ENCODE measurements around the gene DLK2. TPM values are rescaled to one million over a fixed set of nuclear protein-coding genes. Genes with fewer than 3 reads are reported as not detected.

Gene DLK2
- total RNA-seq, 1 donor from 2014 or later, result not detected

DNA sequence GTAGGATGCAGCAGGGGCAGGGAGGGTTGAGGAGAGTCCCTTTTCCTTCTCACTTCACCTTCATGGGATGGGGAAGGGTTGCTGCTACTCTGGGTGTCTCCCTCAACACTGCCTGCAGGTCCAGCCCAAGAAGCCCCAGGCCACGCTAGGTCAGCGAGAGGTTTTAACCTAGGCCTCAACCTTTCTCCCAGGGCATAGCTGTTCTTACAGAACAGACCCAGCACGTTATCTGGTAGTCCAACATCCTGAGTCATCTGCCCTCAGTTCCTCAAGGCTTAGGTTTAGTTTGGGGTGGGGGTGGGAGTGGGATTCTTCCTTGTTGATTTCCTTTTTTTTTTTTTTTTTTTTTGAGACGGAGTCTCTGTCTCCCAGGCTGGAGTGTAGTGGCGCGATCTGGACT lies 39.0 kb upstream of the DLK2 start:
- Histone ChIP-seq H3K4me3 (no peak overlapping the region), H3K36me3 (no peaks in the 10 kb centered on the region), H3K4me2 (no peak overlapping the region), H3F3A (ENCODE audit: low read depth) (no peaks in the 10 kb centered on the region), H4K20me1 (ENCODE audit: low read depth) (peaks cover 33% of the 10 kb centered on the region), H3K9ac (no peak overlapping the region), H3K9me3 (ENCODE audit: low read depth) (no peaks in the 10 kb centered on the region), H3K27me3 (no peaks in the 10 kb centered on the region), H2AFZ (replicated peaks) (no peak overlapping the region), H3K79me2 (ENCODE audit: low read depth) (peaks cover 5% of the 10 kb centered on the region), H3K4me1 (peaks cover 11% of the 10 kb centered on the region), H3K27ac (no peak overlapping the region)
- H3K27ac Mint-ChIP-seq, result no peak overlapping the region
- H3K27me3 Mint-ChIP-seq (ENCODE audit: insufficient read depth, low read depth), result peaks cover 6% of the 10 kb centered on the region
- TF ChIP-seq EZH2 (IDR thresholded peaks at IDR 0.05) (no peak), EZH2phosphoT487 (IDR thresholded peaks at IDR 0.05) (no peak)
- TF ChIP-seq, protein P1, sequence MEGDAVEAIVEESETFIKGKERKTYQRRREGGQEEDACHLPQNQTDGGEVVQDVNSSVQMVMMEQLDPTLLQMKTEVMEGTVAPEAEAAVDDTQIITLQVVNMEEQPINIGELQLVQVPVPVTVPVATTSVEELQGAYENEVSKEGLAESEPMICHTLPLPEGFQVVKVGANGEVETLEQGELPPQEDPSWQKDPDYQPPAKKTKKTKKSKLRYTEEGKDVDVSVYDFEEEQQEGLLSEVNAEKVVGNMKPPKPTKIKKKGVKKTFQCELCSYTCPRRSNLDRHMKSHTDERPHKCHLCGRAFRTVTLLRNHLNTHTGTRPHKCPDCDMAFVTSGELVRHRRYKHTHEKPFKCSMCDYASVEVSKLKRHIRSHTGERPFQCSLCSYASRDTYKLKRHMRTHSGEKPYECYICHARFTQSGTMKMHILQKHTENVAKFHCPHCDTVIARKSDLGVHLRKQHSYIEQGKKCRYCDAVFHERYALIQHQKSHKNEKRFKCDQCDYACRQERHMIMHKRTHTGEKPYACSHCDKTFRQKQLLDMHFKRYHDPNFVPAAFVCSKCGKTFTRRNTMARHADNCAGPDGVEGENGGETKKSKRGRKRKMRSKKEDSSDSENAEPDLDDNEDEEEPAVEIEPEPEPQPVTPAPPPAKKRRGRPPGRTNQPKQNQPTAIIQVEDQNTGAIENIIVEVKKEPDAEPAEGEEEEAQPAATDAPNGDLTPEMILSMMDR (IDR thresholded peaks at IDR 0.05), result no peak
- no peaks in the 10 kb centered on the region for H3K9me3 Mint-ChIP-seq
- H3K4me3 Mint-ChIP-seq, result no peak overlapping the region
- peaks cover 10% of the 10 kb centered on the region for H3K36me3 Mint-ChIP-seq
- H3K4me1 Mint-ChIP-seq, result peaks cover 6% of the 10 kb centered on the region
- no peak for DNase-seq (ENCODE audit: low spot score)

DNA sequence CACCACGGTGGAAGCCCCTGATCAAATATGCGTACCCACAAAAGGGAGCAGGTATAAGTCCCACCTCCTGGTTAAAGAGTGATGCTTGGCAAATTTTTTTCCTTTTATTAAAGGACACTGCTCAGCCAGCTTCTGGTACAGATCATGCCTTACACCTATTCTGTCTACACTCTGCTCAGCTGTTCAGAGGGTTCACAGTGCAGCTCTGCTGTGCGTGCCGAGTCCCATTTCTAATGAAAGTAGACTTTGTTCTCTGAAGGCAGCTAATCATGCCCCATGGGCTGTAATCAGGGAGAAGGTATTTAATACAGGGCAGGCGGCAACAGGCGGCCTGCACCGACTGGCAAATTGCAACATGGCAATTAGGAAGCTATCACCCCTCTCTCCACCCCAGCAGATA lies 38.5 kb upstream of the DLK2 start:
- H3K36me3 Mint-ChIP-seq, result peaks cover 7% of the 10 kb centered on the region

DNA sequence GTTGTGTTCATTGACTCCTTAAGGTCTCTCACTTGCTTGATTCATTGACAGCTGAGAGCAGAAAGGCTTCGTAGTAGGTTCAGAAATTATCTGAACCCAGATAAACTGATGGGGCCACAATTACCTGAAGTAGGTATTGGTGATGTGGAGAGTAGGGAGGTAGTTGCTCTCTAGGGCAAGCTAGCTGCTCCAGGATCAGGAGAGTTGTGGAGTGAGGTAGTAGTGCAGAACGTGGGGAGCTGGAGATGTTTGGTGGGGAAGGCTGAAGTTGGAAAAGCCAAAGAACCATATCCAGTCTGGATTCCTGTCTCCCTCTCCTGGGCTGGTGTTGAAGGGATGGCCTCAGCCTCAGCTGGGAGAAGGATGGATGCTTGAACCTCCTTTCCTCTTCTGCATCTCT lies 37.9 kb upstream of the DLK2 start:
- peaks cover 5% of the 10 kb centered on the region for H3K36me3 Mint-ChIP-seq
- Histone ChIP-seq H3K9me3 (ENCODE audit: low read depth) (no peaks in the 10 kb centered on the region), H3K27me3 (no peaks in the 10 kb centered on the region), H3K4me3 (no peak overlapping the region), H3K4me1 (peaks cover 19% of the 10 kb centered on the region), H3K4me2 (no peak overlapping the region), H4K20me1 (ENCODE audit: low read depth) (peaks cover 33% of the 10 kb centered on the region), H3K79me2 (ENCODE audit: low read depth) (peaks cover 5% of the 10 kb centered on the region), H3F3A (ENCODE audit: low read depth) (no peaks in the 10 kb centered on the region), H3K36me3 (no peaks in the 10 kb centered on the region), H3K27ac (no peak overlapping the region), H2AFZ (replicated peaks) (no peak overlapping the region), H3K9ac (peak overlapping the region; percentile 20)
- H3K27ac Mint-ChIP-seq, result no peak overlapping the region
- no peak overlapping the region for H3K4me3 Mint-ChIP-seq
- DNase-seq (ENCODE audit: low spot score), result no peak
- H3K9me3 Mint-ChIP-seq, result no peaks in the 10 kb centered on the region
- peaks cover 10% of the 10 kb centered on the region for H3K4me1 Mint-ChIP-seq
- TF ChIP-seq EZH2phosphoT487 (IDR thresholded peaks at IDR 0.05) (no peak), EZH2 (IDR thresholded peaks at IDR 0.05) (no peak)
- TF ChIP-seq, protein P1 (IDR thresholded peaks at IDR 0.05), result no peak
- peaks cover 6% of the 10 kb centered on the region for H3K27me3 Mint-ChIP-seq (ENCODE audit: insufficient read depth, low read depth)

More for the DNA sequence above, 38.5 kb upstream of the DLK2 start:
- H3K9ac ChIP-seq, result no peak overlapping the region
- peaks cover 16% of the 10 kb centered on the region for H3K4me1 ChIP-seq
- no peak overlapping the region for H3K4me2 ChIP-seq
- H3K9me3 ChIP-seq (ENCODE audit: low read depth), result no peaks in the 10 kb centered on the region
- peaks cover 33% of the 10 kb centered on the region for H4K20me1 ChIP-seq (ENCODE audit: low read depth)
- TF ChIP-seq EZH2 (IDR thresholded peaks at IDR 0.05) (no peak), EZH2phosphoT487 (IDR thresholded peaks at IDR 0.05) (no peak)
- TF ChIP-seq, protein P1 (IDR thresholded peaks at IDR 0.05), result no peak
- no peaks in the 10 kb centered on the region for H3K36me3 ChIP-seq
- H3K9me3 Mint-ChIP-seq, result no peaks in the 10 kb centered on the region
- no peaks in the 10 kb centered on the region for H3K27me3 ChIP-seq
- peaks cover 6% of the 10 kb centered on the region for H3K27me3 Mint-ChIP-seq (ENCODE audit: insufficient read depth, low read depth)
- H3K79me2 ChIP-seq (ENCODE audit: low read depth), result peaks cover 5% of the 10 kb centered on the region
- H3F3A ChIP-seq (ENCODE audit: low read depth), result no peaks in the 10 kb centered on the region
- H3K4me3 ChIP-seq, result no peak overlapping the region
- no peak overlapping the region for H2AFZ ChIP-seq (replicated peaks)
- H3K4me3 Mint-ChIP-seq, result no peak overlapping the region
- no peak overlapping the region for H3K27ac Mint-ChIP-seq
- no peak overlapping the region for H3K27ac ChIP-seq
- peaks cover 10% of the 10 kb centered on the region for H3K4me1 Mint-ChIP-seq
- DNase-seq (ENCODE audit: low spot score), result no peak
